Activated T-helper 1 cell treated with anti-CD3 and anti-CD28 coated beads, Interleukin-12 subunit alpha, Interleukin-12 subunit beta, Interleukin-2, Interleukin-4 antibody, amounts not matched to agents 30 ng/mL and 10 ng/mL and 1 ng/mL, durations not matched to agents 14 hours and 24 hours and 36 hours (primary cell): Measurements from ENCODE around the gene PIEZO2. TPM values are rescaled to one million over a fixed set of nuclear protein-coding genes. Genes with fewer than 3 reads are reported as not detected.
"Not testable (repeated sequence)": the region's sequence is repeated elsewhere in the genome, so short reads cannot be mapped to it uniquely, and the experiment has no call there.

Experiments used
- DNase-seq: peaks from one replicate; pipeline ENCODE4 v3.0.0; 2021; ENCODE audit warnings: low spot score
- H3K27ac Mint-ChIP-seq: one replicate; pipeline ENCODE4 v1.8.0; 2021; ENCODE audit warnings: mild to moderate bottlenecking, mixed read lengths
- H3K27me3 Mint-ChIP-seq: one replicate; pipeline ENCODE4 v1.8.0; 2022; ENCODE audit warnings: mild to moderate bottlenecking, moderate library complexity, mixed read lengths; ENCODE audit not compliant: insufficient read depth
- H3K36me3 Mint-ChIP-seq: one replicate; pipeline ENCODE4 v1.8.0; 2021; ENCODE audit warnings: low read depth, mixed read lengths
- H3K4me1 Mint-ChIP-seq: one replicate; pipeline ENCODE4 v1.8.0; 2021; ENCODE audit warnings: low read depth, mixed read lengths
- H3K4me3 Mint-ChIP-seq: one replicate; pipeline ENCODE4 v1.8.0; 2021; ENCODE audit warnings: mild to moderate bottlenecking, moderate library complexity, mixed read lengths
- H3K9me3 Mint-ChIP-seq: one replicate; pipeline ENCODE4 v1.8.0; 2021; ENCODE audit warnings: mixed read lengths
- intact Hi-C: fragments of 100-400 bp; cut with micrococcal nuclease; formaldehyde crosslinking; loops from one replicate; pipeline ENCODE4 v1.15.1; 2024
- total RNA-seq: library from RNA; stranded (reverse); gene quantifications from 2 replicates; pipeline ENCODE4 v1.2.3, GENCODE V29; 2022

The PIEZO2 gene
- total RNA-seq, 1 donor from 2014 or later = not detected

- Mint-ChIP-seq H3K27me3 (peaks cover 1% of the 10 kb centered on the region), H3K4me1 (no peaks in the 10 kb centered on the region), H3K9me3 (no peaks in the 10 kb centered on the region), H3K36me3 (no peaks in the 10 kb centered on the region), H3K27ac (no peak overlapping the region), H3K4me3 (no peak overlapping the region)
- intact Hi-C loops = no loop called here
- DNase-seq = no peak
Measured at GRCh38 chr18:10928011-10928771, 221.2 kb downstream of the PIEZO2 start.

GRCh38 chr18:10927286-10927992 lies 221.9 kb downstream of the PIEZO2 start:
- Mint-ChIP-seq H3K4me1 (no peaks in the 10 kb centered on the region), H3K9me3 (no peaks in the 10 kb centered on the region), H3K27me3 (no peaks in the 10 kb centered on the region), H3K4me3 (no peak overlapping the region), H3K36me3 (no peaks in the 10 kb centered on the region), H3K27ac (no peak overlapping the region)
- DNase-seq = no peak
- intact Hi-C loops = no loop called here

- H3K27ac Mint-ChIP-seq = no peak overlapping the region
- H3K36me3 Mint-ChIP-seq = no peaks in the 10 kb centered on the region
- H3K9me3 Mint-ChIP-seq = no peaks in the 10 kb centered on the region
- intact Hi-C loops = no loop called here
- H3K27me3 Mint-ChIP-seq = no peaks in the 10 kb centered on the region
- no peak overlapping the region for H3K4me3 Mint-ChIP-seq
- H3K4me1 Mint-ChIP-seq = no peaks in the 10 kb centered on the region
- DNase-seq = no peak
Measured at GRCh38 chr18:10926621-10927161, 222.7 kb downstream of the PIEZO2 start.

GRCh38 chr18:10924290-10924689 lies 225.1 kb downstream of the PIEZO2 start:
- H3K4me1 Mint-ChIP-seq = no peaks in the 10 kb centered on the region
- H3K36me3 Mint-ChIP-seq = no peaks in the 10 kb centered on the region
- no peaks in the 10 kb centered on the region for H3K9me3 Mint-ChIP-seq
- H3K27me3 Mint-ChIP-seq = no peaks in the 10 kb centered on the region
- no peak overlapping the region for H3K4me3 Mint-ChIP-seq
- H3K27ac Mint-ChIP-seq = no peak overlapping the region
- intact Hi-C loops = no loop called here
- DNase-seq = no peak

- no peaks in the 10 kb centered on the region for H3K27me3 Mint-ChIP-seq
- H3K9me3 Mint-ChIP-seq = no peaks in the 10 kb centered on the region
Measured at GRCh38 chr18:10923551-10924070, 225.8 kb downstream of the PIEZO2 start.

GRCh38 chr18:10923141-10923540 lies 226.2 kb downstream of the PIEZO2 start:
- Mint-ChIP-seq H3K27ac (no peak overlapping the region), H3K36me3 (no peaks in the 10 kb centered on the region), H3K4me3 (no peak overlapping the region), H3K9me3 (no peaks in the 10 kb centered on the region), H3K27me3 (no peaks in the 10 kb centered on the region), H3K4me1 (no peaks in the 10 kb centered on the region)
- DNase-seq = no peak
- intact Hi-C loops = no loop called here

More at GRCh38 chr18:10923551-10924070, 225.8 kb downstream of the PIEZO2 start:
- intact Hi-C loops = no loop called here
- H3K27ac Mint-ChIP-seq = no peak overlapping the region
- no peaks in the 10 kb centered on the region for H3K4me1 Mint-ChIP-seq
- H3K4me3 Mint-ChIP-seq = no peak overlapping the region
- no peaks in the 10 kb centered on the region for H3K36me3 Mint-ChIP-seq
- no peak for DNase-seq

GRCh38 chr18:10922712-10923111 lies 226.7 kb downstream of the PIEZO2 start:
- H3K27ac Mint-ChIP-seq, H3K4me3 Mint-ChIP-seq, H3K27me3 Mint-ChIP-seq, DNase-seq, intact Hi-C loops, H3K4me1 Mint-ChIP-seq, H3K36me3 Mint-ChIP-seq, H3K9me3 Mint-ChIP-seq: not testable (repeated sequence)

GRCh38 chr18:10920309-10920708 lies 229.1 kb downstream of the PIEZO2 start:
- intact Hi-C loops, H3K36me3 Mint-ChIP-seq, H3K27ac Mint-ChIP-seq, H3K9me3 Mint-ChIP-seq, H3K4me3 Mint-ChIP-seq, H3K27me3 Mint-ChIP-seq, H3K4me1 Mint-ChIP-seq, DNase-seq: not testable (repeated sequence)

- Mint-ChIP-seq H3K36me3 (no peaks in the 10 kb centered on the region), H3K9me3 (no peaks in the 10 kb centered on the region), H3K4me3 (no peak overlapping the region), H3K27ac (no peak overlapping the region), H3K27me3 (no peaks in the 10 kb centered on the region), H3K4me1 (no peaks in the 10 kb centered on the region)
- intact Hi-C loops = no loop called here
- no peak for DNase-seq
Measured at GRCh38 chr18:10919851-10920250, 229.5 kb downstream of the PIEZO2 start.

GRCh38 chr18:10916865-10917264 lies 232.5 kb downstream of the PIEZO2 start:
- DNase-seq = no peak
- intact Hi-C loops = no loop called here
- Mint-ChIP-seq H3K9me3 (no peaks in the 10 kb centered on the region), H3K27ac (no peak overlapping the region), H3K36me3 (no peaks in the 10 kb centered on the region), H3K27me3 (no peaks in the 10 kb centered on the region), H3K4me1 (no peaks in the 10 kb centered on the region), H3K4me3 (no peak overlapping the region)

- DNase-seq = no peak
- Mint-ChIP-seq H3K9me3 (no peaks in the 10 kb centered on the region), H3K4me1 (no peaks in the 10 kb centered on the region), H3K27ac (no peak overlapping the region), H3K4me3 (no peak overlapping the region), H3K36me3 (no peaks in the 10 kb centered on the region), H3K27me3 (no peaks in the 10 kb centered on the region)
- intact Hi-C loops = no loop called here
Measured at GRCh38 chr18:10916387-10916786, 233.0 kb downstream of the PIEZO2 start.

- H3K27me3 Mint-ChIP-seq, H3K9me3 Mint-ChIP-seq, H3K36me3 Mint-ChIP-seq, H3K27ac Mint-ChIP-seq, DNase-seq, H3K4me3 Mint-ChIP-seq, intact Hi-C loops, H3K4me1 Mint-ChIP-seq: not testable (repeated sequence)
Measured at GRCh38 chr18:10915748-10916147, 233.6 kb downstream of the PIEZO2 start.

- H3K36me3 Mint-ChIP-seq, H3K4me3 Mint-ChIP-seq, DNase-seq, H3K9me3 Mint-ChIP-seq, H3K27me3 Mint-ChIP-seq, H3K4me1 Mint-ChIP-seq, intact Hi-C loops, H3K27ac Mint-ChIP-seq: not testable (repeated sequence)
Measured at GRCh38 chr18:10914610-10915009, 234.8 kb downstream of the PIEZO2 start.
